Measurements from ENCODE around the gene C11orf21.

GRCh38 chr11:2329551-2329950 is 27.8 kb upstream of the C11orf21 start:
- TF ChIP-seq EZH2phosphoT487 (IDR thresholded peaks at IDR 0.05; ENCODE audit: insufficient read depth, low read depth), result no peak
- no peak for TF ChIP-seq EZH2 (IDR thresholded peaks at IDR 0.05; ENCODE audit: insufficient read depth, poor library complexity, severe bottlenecking)

Data from GM23248 (cell line).